Tibial nerve (tissue), 4 donors: ENCODE results near the gene EEF1AKMT4. TPM values are rescaled to one million over a fixed set of nuclear protein-coding genes. Genes with fewer than 3 reads are reported as not detected.
"Not testable (repeated sequence)": the region's sequence is repeated elsewhere in the genome, so short reads cannot be mapped to it uniquely, and the experiment has no call there.

Source experiments
- DNase-seq, 2 donors: peaks; one replicate each; pipeline ENCODE4 v3.0.0-alpha.2; 2019; ENCODE audit warnings: low spot score in 2 of 2
- H3K27ac ChIP-seq, 4 donors: fragments of 200-600 bp; sonication (generic) in 3 of 4; one replicate each; pipeline ENCODE4 v1.5.1; 2017 to 2019; ENCODE audit warnings: mild to moderate bottlenecking in 1 of 4
- H3K27me3 ChIP-seq, 2 donors: fragments of 200-600 bp; sonication (generic) in 1 of 2; one replicate each; pipeline versions ENCODE4 v1.5.1 to v1.6.0; 2017 to 2019
- H3K36me3 ChIP-seq, 3 donors: fragments of 200-600 bp; sonication (generic); one replicate each; pipeline ENCODE4 v1.5.1; 2018 to 2019
- H3K4me1 ChIP-seq, 4 donors: fragments of 200-600 bp; sonication (generic) in 3 of 4; one replicate each; pipeline ENCODE4 v1.5.1; 2017 to 2019
- H3K4me3 ChIP-seq, 4 donors: fragments of 200-600 bp; sonication (generic) in 3 of 4; one replicate each; pipeline ENCODE4 v1.5.1; 2017 to 2019; ENCODE audit warnings: mild to moderate bottlenecking in 1 of 4, moderate library complexity in 1 of 4
- H3K9me3 ChIP-seq, 4 donors: fragments of 200-600 bp; sonication (generic) in 3 of 4; one replicate each; pipeline ENCODE4 v1.5.1; 2017 to 2019
- EP300 ChIP-seq, 2 donors: sonication (generic); formaldehyde crosslinking; IDR thresholded peaks; one replicate each; pipeline ENCODE4 v1.6.1; 2017; ENCODE audit warnings: antibody characterized with exemption in 2 of 2, mild to moderate bottlenecking in 1 of 2
- POLR2A ChIP-seq, 2 donors: fragments of 450-650 bp; IDR thresholded peaks; one replicate each; pipeline ENCODE4 v1.6.1; 2017; ENCODE audit warnings: antibody characterized with exemption in 2 of 2, mild to moderate bottlenecking in 2 of 2, moderate library complexity in 2 of 2
- WGBS, 2 donors: methylation state at CpG; one replicate each; pipeline ENCODE4 v1.1.5; 2018; 5-methylcytosine and 5-hydroxymethylcytosine counted together
- total RNA-seq, 4 donors: library from RNA; depleted of rRNA; stranded (reverse); fragments of >200 nt; gene quantifications; one replicate each; pipeline ENCODE4 v1.1.0, GENCODE V29; 2016
- TF ChIP-seq, protein P1 (sequence below), 5 experiments: fragments of 200-600 bp in 3 of 5; fragments of 450-650 bp in 2 of 5; sonication (generic) in 3 of 5; IDR thresholded peaks; one replicate each; pipeline ENCODE4 v1.5.1; 2016 to 2019; ENCODE audit warnings: antibody characterized with exemption in 5 of 5, mild to moderate bottlenecking in 3 of 5, moderate library complexity in 2 of 5

The EEF1AKMT4 gene
- total RNA-seq, 4 donors from 2014 or later, result 0.98 to 4.8 (median 2.5) TPM

DNA sequence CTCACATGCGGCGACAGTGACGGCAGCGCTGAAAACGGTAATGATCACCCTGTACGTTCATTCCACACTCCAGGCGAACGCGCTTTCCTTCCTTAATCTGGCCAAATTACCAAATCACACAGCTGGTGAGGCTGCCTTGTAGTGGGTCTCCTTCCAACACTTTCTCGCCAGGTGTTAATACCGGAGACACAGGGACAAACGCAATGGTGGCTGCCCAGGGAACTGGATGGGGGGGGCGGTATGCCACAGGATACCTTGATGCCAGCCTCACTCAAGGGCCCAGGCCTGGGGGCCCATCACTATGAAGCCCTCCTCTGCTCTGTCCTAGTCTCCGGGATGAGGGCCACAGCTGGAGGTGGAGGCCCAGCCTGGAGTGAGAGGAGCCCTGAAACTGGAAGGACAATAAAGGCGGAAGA, 13.3 kb downstream of the EEF1AKMT4 start:
- H3K36me3 ChIP-seq, result peaks cover 0 to 11% (median 0%) of the 10 kb centered on the region in 3 donors
- no peaks in the 10 kb centered on the region for H3K9me3 ChIP-seq
- H3K27ac ChIP-seq, result no peak overlapping the region
- no peak overlapping the region for H3K4me3 ChIP-seq
- H3K27me3 ChIP-seq, result peaks cover 0 to 84% of the 10 kb centered on the region in 2 donors
- no peak for DNase-seq
- TF ChIP-seq, protein P1, sequence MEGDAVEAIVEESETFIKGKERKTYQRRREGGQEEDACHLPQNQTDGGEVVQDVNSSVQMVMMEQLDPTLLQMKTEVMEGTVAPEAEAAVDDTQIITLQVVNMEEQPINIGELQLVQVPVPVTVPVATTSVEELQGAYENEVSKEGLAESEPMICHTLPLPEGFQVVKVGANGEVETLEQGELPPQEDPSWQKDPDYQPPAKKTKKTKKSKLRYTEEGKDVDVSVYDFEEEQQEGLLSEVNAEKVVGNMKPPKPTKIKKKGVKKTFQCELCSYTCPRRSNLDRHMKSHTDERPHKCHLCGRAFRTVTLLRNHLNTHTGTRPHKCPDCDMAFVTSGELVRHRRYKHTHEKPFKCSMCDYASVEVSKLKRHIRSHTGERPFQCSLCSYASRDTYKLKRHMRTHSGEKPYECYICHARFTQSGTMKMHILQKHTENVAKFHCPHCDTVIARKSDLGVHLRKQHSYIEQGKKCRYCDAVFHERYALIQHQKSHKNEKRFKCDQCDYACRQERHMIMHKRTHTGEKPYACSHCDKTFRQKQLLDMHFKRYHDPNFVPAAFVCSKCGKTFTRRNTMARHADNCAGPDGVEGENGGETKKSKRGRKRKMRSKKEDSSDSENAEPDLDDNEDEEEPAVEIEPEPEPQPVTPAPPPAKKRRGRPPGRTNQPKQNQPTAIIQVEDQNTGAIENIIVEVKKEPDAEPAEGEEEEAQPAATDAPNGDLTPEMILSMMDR (IDR thresholded peaks at IDR 0.05), result no peak
- TF ChIP-seq EP300 (IDR thresholded peaks at IDR 0.05), result no peak
- TF ChIP-seq POLR2A (IDR thresholded peaks at IDR 0.05), result no peak
- H3K4me1 ChIP-seq, result peaks cover 0 to 33% (median 25%) of the 10 kb centered on the region in 4 donors
- 21 to 27% methylated on average over 10 to 15 of the region's 15 CpGs for WGBS, 2 donors

DNA sequence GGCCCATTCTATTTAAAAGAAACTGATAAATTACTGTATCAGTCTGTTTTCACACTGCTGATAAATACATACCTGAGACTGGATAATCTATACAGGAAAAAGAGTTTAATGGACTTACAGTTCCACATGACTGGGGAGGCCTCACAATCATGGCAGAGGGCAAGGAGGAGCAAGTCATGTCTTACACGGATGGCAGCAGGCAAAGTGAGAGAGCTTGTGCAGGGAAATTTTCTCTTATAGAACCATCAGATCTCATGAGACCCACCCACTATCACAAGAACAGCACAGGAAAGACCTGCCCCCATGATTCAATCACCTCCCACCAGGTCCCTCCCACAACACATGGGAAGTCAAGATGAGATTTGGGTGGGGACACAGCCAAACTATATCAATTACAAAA, 17.8 kb downstream of the EEF1AKMT4 start:
- not testable (repeated sequence) for H3K4me3 ChIP-seq, DNase-seq, H3K4me1 ChIP-seq, H3K9me3 ChIP-seq, H3K27ac ChIP-seq, H3K36me3 ChIP-seq
- H3K27me3 ChIP-seq, result peaks cover 0 to 58% of the 10 kb centered on the region in 2 donors
- 81 to 95% methylated on average over 1 of the region's 1 CpG for WGBS, 2 donors

DNA sequence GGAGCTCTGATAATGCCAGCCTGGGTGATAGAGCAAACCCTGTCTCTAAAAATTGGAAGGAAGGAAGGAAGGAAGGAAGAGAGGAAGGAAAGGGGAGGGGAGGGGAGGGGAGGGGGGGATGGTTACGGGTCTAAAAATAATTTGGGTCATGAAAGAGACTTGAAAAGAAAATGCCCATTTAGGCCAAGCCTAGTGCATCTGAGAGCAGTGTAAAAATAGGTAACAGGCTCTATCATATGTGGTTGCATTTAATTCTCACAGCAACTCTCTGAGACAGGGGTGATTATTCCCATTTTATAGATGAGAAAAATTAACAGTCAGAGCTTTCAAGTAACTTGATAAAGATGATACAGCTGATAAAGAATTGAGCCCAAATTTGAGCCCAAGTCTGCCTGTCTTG, 22.8 kb downstream of the EEF1AKMT4 start:
- H3K4me3 ChIP-seq, result no peak overlapping the region
- peaks cover 0 to 4% (median 0%) of the 10 kb centered on the region in 4 donors for H3K4me1 ChIP-seq
- TF ChIP-seq EP300 (IDR thresholded peaks at IDR 0.05) (no peak), POLR2A (IDR thresholded peaks at IDR 0.05) (no peak)
- TF ChIP-seq, protein P1 (IDR thresholded peaks at IDR 0.05), result no peak
- no peaks in the 10 kb centered on the region for H3K36me3 ChIP-seq
- 44 to 48% methylated on average over 1 of the region's 1 CpG for WGBS, 2 donors
- H3K27ac ChIP-seq, result no peak overlapping the region
- DNase-seq, result no peak
- peaks cover 0 to 6% (median 0%) of the 10 kb centered on the region in 4 donors for H3K9me3 ChIP-seq
- H3K27me3 ChIP-seq, result peaks cover 0 to 55% of the 10 kb centered on the region in 2 donors

DNA sequence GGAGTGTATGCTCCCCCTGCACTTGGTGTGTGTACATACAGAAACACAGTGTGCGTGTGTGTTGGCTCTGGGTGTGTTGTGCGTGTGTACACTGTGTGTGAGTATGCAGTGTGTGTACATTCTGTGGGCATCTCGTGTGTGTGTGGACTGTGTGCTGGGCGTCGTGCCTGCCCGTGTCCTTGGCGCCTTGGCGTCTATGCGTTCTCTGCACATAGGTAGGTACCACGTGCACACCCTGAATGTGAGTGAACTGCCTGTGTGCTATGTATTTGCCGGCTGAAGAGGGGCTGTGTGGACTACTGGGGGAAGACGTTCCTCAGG, 25.9 kb downstream of the EEF1AKMT4 start:
- H3K27ac ChIP-seq, result no peak overlapping the region
- TF ChIP-seq, protein P1 (IDR thresholded peaks at IDR 0.05), result no peak
- no peak for TF ChIP-seq POLR2A (IDR thresholded peaks at IDR 0.05)
- no peak for TF ChIP-seq EP300 (IDR thresholded peaks at IDR 0.05)
- H3K4me1 ChIP-seq, result peaks cover 0 to 4% (median 0%) of the 10 kb centered on the region in 4 donors
- H3K4me3 ChIP-seq, result no peak overlapping the region
- peaks cover 0 to 50% of the 10 kb centered on the region in 2 donors for H3K27me3 ChIP-seq
- no peak for DNase-seq
- peaks cover 0 to 6% (median 0%) of the 10 kb centered on the region in 4 donors for H3K9me3 ChIP-seq
- H3K36me3 ChIP-seq, result no peaks in the 10 kb centered on the region
- WGBS, 2 donors, result 67 to 69% methylated on average over 12 of the region's 12 CpGs

DNA sequence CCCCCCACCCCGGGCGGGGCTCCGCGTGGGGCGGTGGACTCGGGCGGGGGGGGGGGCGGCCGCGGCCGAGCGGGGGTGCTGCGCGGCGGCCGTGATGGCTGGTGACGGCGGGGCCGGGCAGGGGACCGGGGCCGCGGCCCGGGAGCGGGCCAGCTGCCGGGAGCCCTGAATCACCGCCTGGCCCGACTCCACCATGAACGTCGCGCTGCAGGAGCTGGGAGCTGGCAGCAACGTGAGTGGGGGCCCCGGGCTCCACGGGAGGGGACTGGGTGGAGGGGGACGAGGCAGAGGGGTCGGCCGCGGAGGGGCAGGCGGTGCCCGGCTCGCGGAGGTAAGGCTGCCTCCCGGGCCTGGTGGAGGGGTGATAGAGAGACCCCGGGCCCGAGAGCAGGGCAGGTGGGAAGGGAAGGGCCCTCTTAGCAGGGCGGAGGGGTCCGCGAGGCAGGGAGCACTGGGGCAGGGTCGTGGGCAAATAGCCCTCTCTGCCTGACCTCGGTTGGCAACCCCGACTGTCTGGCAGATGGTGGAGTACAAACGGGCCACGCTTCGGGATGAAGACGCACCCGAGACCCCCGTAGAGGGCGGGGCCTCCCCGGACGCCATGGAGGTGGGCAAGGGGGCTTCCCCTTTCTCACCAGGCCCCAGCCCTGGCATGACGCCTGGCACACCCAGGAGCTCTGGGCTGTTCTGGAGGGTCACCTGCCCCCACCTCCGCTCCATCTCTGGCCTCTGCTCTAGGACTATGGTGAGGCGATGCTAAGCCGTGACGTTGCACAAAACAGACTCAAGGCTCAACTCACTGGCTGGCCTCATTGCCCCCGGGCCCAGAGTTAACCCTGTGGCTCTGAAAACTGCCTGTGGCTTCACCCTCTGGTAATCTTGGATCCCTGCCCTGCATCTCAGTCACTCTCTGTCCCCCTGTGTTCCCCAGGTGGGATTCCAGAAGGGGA, 26.8 kb downstream of the EEF1AKMT4 start, which contains the start of gene ECE2:
Gene ECE2, plus strand, starts transcription at position 62 of the 950 bp plus-strand sequence. Its CDS starts 132 bp downstream, at position 194.
- H3K27ac ChIP-seq, result no peak within 1 kb of the TSS
- peaks cover 0 to 50% of the 10 kb centered on the region in 2 donors for H3K27me3 ChIP-seq
- WGBS, 2 donors, result 10 to 16% methylated on average over 29 to 32 of the region's 65 CpGs
- H3K9me3 ChIP-seq, result peaks cover 0 to 6% (median 0%) of the 10 kb centered on the region in 4 donors
- peaks cover 0 to 4% (median 0%) of the 10 kb centered on the region in 4 donors for H3K4me1 ChIP-seq
- no peak for DNase-seq
- no peak within 1 kb of the TSS for H3K4me3 ChIP-seq
- no peak for TF ChIP-seq POLR2A (IDR thresholded peaks at IDR 0.05)
- TF ChIP-seq, protein P1 (IDR thresholded peaks at IDR 0.05), result no peak
- TF ChIP-seq EP300 (IDR thresholded peaks at IDR 0.05), result no peak
- no peaks in the 10 kb centered on the region for H3K36me3 ChIP-seq
